Retinal pigment epithelial cell (primary cell): Measurements from ENCODE around the gene CRABP2.

Experiments
- DNase-seq: peaks from one replicate; pipeline ENCODE4 v3.0.0-alpha.2; 2010; ENCODE audit warnings: low read depth
- H3K4me3 ChIP-seq: 2 replicates; pipeline ENCODE4 v1.5.1; 2011; ENCODE audit warnings: mild to moderate bottlenecking, low read length, control low read depth, moderate library complexity
- TF ChIP-seq, protein P1 (sequence below): conservative IDR thresholded peaks from 2 replicates; pipeline ENCODE4 v1.5.1; 2011; ENCODE audit warnings: low read depth, low read length, control low read depth, inconsistent platforms

The CRABP2 gene

DNA sequence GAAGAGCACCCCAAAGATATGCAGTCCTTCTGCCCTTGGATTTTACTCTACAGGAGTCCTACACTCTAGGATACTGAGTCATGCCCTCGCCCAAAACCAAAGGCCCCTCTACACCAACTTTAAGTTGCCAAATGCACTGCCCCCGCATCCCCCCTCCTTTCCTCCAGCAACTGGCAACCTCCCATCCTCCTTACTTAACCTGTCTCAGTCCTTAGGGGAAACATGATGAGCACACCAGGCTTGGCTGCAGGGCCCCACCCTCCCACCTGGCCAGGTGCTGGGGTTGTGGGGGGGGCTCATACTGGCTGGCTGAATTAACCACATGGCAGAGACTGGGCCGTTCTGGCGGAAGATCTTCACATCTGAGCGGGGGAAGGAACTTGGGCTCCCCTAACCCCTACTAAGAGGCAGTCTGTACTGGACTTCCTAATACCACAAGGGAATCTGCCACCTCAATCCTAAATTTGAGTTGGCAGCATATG, 44.8 kb upstream of the CRABP2 start:
- peak overlapping the region; percentile 93 for H3K4me3 ChIP-seq
- DNase-seq = no peak
- TF ChIP-seq, protein P1, sequence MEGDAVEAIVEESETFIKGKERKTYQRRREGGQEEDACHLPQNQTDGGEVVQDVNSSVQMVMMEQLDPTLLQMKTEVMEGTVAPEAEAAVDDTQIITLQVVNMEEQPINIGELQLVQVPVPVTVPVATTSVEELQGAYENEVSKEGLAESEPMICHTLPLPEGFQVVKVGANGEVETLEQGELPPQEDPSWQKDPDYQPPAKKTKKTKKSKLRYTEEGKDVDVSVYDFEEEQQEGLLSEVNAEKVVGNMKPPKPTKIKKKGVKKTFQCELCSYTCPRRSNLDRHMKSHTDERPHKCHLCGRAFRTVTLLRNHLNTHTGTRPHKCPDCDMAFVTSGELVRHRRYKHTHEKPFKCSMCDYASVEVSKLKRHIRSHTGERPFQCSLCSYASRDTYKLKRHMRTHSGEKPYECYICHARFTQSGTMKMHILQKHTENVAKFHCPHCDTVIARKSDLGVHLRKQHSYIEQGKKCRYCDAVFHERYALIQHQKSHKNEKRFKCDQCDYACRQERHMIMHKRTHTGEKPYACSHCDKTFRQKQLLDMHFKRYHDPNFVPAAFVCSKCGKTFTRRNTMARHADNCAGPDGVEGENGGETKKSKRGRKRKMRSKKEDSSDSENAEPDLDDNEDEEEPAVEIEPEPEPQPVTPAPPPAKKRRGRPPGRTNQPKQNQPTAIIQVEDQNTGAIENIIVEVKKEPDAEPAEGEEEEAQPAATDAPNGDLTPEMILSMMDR = no peak

DNA sequence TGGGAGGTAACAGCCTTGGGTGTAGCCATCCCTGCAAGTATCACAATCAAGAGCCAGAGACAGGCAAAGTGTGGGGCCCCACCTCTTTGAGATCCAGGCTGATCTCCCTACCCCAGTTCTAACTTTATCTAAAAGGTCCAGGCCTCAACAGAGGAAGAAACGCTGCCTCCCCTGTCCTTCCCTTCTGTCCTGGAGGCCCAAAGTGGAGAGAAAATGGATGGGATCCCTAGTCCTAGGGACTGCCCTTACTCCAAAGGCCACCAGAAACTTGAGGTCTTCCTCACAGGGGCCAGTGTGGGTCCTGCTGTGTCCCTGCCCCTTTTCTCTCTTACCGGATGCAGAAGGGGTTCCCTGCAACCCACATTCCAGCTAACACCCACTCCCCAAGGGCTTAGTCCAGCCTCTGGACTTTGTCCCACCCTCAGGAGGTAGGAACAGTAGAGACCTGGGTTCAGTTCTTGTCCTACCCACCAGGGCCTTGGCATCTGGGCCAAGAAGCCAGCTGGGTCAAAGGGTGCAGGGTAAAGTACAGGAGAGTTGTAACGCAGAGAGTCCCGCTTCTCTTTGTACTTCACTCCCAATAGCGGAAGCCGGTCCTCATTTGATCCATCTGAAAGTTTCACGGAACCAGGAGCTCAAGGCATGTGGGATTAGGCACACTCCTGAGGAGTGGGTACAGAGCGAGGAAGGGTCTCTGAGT, 44.2 kb upstream of the CRABP2 start:
- peak overlapping the region; percentile 93 for H3K4me3 ChIP-seq
- TF ChIP-seq, protein P1 = no peak
- no peak for DNase-seq

DNA sequence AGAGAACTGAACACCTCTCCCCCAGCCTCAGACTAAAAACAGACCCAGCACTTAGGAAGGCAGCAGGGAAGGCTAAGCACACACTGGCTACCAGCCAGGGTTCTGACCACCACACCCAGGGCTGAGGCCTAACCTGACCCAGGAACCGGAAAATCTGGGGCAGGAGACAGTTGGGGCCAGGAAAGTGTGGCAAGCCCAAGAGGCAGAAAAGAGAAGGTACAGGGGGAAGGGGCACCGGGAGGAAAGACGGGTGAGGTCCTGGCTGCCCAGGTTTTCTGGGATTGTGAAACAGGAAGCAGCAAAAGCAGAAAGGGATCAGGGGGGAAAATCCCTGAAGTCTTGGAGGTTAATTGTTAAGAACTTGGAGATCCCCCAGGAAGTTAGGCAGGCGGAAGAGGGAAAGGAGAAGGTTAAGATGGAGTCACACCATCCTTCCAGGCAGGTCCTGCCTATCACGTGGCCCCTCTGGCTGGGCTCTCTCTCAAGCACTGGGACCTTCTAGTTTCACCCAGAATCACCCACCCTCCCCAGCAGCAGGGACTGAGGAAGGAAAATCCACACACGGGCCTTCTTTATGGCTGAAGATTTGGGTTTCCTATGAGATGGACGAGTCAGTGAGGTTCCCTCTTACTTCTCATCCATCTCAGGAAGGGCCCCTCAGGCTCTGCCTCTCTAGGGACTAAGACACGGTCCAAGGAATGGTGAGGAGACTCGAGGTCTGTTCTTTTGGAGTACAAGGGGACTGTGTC, 43.5 kb upstream of the CRABP2 start:
- peak overlapping the region; percentile 93 for H3K4me3 ChIP-seq
- TF ChIP-seq, protein P1 = no peak
- DNase-seq = no peak

DNA sequence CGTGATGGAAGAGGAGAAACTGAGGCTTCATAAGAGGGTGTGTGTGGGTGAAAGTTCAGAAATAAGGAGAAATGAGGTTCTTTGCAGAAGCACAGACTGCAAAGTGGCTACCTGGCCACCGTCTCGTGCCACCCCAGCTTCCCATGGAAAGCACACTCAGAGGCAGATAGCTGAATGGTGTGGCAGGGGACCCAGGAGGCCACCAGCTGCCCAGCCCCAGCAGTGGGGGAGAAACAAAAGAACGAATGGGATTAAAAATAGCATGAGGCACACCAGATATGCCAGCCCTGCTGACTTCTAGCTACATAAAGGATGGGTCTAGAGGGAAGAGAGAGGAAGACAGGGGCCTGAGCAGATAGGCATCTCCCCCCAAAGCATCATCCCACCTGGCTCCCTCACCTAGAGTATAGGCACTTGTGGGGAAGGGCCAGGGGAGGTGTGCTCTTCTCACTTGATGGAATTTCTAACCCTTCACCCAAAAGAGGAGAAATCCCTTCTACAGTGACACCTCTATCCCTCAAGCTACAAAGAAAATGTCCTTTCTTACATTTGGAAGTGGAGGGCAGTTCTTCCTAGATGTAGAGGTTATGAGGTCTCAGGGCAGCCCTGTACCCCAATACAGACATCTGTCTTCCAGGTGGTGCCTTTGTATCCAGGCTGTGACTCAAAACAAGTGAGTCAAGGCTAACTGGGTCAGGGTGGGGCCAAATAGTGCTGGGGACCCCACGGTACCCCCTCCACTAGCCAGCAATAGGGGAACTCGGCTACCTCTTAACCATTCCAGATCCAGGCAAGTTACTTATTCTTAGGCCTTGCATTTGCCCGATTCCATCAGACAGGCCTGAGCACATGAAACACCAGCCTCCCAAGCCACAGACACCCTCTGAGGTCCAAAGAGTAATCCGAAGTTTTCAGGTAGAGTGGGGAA, 42.6 kb upstream of the CRABP2 start:
- TF ChIP-seq, protein P1 = no peak
- H3K4me3 ChIP-seq = peak overlapping the region; percentile 93
- DNase-seq = no peak

DNA sequence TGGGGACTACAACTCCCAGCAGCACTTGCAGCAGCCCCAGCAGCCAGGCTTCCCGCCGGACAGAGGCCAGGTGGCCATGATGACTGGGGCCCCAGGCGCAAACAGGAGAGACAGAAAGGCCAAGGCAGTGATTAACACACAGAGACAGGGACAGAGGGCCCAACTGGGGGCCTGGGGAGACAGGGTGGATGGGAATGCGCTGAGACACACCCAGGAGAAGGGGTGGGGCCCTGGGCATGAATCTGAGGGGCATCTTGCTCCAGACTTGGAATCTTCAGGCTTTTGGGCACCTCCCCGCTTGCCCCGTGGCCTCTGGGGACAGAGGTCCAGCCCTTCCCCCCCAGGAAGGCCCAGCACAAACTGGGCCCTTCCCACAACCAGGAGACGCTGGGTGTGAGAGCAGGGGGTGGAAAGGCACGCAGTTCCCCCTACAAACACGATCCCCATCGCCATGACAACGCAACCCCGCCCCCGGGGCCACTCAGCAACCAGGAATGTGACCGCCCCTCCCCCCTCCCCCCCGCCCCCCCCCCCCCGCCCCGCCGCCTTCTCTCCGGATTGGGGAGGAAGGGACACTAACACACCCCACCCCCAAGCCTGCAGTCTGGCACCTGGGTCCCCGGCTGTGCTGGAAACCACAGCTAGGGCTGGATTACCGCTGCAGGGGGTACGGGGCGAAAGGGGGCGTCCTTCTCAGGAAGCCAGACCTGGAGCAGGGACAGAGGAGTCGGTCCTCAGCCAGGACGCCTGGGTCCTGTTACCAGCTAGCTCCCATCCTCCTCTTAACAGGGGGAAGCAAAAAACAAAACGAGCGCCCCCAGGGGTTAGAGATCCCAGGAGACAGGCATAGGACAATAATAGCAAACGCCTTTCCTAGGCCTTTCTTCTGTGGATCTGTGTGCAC, 41.6 kb upstream of the CRABP2 start:
- TF ChIP-seq, protein P1 = peak; percentile 41
- peak overlapping the region; percentile 93 for H3K4me3 ChIP-seq
- no peak for DNase-seq

DNA sequence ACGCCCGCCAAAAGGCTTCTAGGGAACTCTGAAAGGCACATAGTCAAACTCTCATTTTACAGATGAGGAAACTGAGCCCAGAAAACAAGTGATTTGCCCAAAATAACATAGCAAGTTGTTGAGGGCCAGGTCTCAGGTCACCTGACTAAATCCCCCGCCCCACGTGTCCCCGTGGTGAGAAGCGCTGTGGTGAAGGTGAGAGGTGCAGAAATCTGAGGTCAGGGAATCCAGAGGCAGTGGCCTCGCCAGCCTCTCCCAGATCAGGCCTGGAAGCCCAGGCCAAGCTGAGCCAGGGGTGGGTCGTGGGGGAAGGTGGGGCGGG, 41.0 kb upstream of the CRABP2 start:
- H3K4me3 ChIP-seq = peak overlapping the region; percentile 55
- DNase-seq = no peak
- TF ChIP-seq, protein P1 = no peak
